GM21381 (cell line): ENCODE results near the gene UBASH3A.

ENCODE experiments used
- ATAC-seq: cut with Tn5 transposase; IDR thresholded peaks from one replicate; pipeline ENCODE4 v1.9.1; 2021; ENCODE audit warnings: mild to moderate bottlenecking, moderate library complexity; ENCODE audit not compliant: unreplicated experiment

The UBASH3A gene, protein sequence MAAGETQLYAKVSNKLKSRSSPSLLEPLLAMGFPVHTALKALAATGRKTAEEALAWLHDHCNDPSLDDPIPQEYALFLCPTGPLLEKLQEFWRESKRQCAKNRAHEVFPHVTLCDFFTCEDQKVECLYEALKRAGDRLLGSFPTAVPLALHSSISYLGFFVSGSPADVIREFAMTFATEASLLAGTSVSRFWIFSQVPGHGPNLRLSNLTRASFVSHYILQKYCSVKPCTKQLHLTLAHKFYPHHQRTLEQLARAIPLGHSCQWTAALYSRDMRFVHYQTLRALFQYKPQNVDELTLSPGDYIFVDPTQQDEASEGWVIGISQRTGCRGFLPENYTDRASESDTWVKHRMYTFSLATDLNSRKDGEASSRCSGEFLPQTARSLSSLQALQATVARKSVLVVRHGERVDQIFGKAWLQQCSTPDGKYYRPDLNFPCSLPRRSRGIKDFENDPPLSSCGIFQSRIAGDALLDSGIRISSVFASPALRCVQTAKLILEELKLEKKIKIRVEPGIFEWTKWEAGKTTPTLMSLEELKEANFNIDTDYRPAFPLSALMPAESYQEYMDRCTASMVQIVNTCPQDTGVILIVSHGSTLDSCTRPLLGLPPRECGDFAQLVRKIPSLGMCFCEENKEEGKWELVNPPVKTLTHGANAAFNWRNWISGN

DNA sequence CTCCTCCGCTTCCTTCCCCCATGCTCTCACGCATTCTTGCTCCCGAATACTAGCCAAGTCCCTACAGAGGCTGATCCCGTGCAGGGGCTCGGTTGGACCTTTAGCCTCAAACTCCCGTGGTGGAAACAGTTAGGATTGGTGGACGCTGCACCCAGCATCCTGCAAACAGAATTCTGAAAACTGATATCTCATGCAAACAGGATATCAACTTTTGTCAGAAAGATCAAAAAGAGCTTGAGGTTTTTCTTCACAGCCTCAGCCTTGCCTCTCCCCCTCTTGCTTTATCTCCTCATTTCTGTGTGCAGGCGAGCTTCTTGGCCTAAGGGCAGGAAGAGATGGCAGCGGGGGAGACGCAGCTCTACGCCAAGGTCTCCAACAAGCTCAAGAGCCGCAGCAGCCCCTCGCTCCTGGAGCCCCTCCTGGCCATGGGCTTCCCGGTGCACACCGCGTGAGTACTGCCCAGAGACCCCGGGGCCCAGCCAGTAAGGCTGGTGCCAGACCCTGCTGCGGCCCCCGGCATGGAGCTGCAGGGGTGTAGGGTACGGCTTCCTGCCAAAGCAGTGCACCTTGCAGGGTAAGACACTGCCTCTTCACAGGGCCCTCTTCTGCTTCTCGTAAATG, at the start of gene UBASH3A:
Gene UBASH3A, plus strand, starts transcription at position 292 of the 621 bp plus-strand sequence. Its CDS starts 44 bp downstream, at position 336.
- no peak for ATAC-seq

DNA sequence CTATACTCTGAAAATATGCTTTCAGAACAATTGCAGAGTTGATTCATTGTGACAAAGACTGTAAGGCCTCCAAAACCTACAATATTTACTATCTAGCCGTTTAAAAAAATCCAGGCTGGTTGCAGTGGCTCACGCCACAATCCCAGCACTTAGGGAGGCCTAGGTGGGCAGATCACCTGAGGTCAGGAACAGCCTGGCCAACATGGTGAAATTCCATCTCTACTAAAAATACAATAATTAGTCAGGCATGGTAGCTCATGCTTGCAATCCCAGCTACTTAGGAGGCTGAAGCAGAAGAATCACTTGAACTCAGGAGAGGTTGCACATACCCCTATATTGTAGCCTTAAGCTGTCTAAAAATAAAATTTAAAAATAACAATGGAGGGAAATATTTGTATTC, 47.7 kb upstream of the UBASH3A start:
- ATAC-seq: no peak

DNA sequence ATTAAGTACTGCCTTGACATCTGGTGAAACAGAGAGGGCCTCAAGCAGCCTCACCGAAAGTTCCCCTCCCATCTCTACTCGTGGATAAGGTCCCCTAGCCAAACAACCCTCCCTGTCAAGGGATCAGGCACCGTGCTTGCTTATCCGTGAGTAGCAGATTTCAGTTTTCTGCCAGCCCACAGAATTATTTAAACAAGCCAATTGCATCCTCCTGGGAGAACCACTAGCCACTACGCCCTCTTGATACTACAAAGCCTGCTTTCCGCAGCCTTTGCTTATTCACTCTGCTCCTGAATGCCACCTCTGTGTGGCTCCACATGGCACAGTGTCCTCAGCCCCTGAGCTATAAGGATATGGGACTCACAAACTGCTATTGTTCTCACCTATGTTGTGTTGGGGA, 47.1 kb upstream of the UBASH3A start:
- no peak for ATAC-seq

DNA sequence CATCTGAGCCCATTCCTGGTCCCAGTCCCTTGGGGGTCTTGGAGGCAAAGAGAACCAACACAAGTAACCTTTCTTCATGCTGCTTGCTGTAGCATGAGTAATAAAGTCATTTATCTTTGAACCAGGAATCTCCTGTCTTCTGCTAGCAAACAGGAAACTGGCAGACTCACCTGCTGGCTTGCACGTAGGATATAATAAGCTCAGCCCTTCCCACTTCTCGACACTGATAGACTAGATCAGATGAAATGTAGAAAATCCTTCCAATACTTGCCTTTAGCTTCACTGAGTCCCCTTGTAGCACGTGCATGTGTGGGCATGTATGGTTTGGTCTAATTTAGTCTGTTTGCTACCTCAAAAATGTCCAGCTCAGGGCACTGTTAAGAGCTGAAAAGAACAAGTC, 46.4 kb upstream of the UBASH3A start:
- no peak for ATAC-seq

DNA sequence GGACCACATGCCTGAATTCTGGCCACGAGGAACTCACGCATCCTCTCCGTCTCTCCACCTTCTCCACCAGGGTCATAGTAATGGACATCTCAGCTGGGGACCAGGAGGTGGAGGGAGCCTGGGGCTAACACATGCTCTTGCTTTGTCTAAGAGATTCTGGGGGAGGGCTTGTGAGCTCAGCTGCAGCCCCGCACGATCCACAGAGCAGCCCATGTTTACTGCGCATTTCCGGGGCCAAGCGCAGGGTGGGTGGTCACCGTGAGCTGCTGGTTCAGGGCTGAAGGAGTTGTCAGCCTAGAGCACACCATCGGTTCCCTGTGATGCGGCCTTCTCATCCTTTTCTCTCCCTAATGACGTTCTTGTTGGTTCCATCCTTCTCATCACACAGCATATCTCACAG, 45.4 kb upstream of the UBASH3A start:
- ATAC-seq: no peak

DNA sequence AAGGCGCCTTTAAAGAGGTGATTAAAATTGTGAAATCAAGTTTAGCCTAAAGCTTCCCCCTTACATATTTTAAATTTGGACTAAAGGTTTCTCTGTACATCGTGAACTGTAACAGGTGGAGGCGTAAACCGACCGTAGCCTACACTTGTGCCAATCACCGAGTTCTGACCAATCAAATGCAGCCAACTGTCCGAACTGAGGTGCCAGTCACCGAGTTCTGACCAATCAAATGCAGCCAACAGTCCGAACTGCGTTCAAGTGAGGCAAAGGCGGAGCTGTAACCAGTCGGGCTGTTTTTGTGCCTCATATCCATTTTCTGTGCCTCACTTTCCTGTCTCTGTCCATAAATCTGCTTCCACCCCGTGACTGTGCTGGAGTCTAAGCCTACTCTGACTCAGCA, 44.8 kb upstream of the UBASH3A start:
- ATAC-seq: no peak

DNA sequence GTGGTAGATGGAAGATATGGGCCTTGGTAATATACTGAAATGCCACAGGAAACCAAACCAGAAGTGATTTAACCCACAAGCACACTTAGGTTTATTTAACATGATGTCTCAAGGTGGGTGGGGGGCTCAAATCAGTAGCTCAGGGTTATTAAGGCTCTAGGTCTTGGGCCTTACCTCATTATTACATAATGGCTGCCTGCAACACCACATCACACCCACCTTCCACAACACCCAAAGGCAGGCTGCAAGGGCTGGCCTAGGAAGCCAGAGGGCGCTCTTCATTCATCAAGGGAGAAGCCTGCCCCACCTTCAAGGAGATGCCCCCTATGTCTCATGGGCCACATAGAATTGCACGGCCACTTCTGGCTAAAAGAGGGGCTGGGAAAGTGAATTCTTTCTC, 43.4 kb upstream of the UBASH3A start:
- no peak for ATAC-seq

DNA sequence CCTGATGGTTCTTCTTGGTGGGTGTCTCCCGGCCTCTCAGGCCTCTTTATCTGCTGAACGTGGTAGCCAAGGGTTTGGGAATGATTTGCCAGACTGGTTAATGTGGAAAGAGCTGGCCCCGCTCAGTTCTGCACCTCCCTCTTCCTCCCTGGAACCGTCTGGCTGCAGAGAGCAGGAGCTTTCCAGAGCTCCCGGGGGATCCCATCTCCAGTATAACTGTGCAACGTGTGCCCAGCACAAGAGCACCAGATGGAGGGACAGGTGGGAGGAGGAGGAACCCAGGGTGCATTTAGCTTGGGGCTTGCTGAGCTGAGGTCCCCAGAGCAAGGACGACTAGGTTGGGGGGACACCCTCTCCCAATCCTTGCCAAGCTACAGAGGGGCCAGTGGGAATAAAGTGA, 42.4 kb upstream of the UBASH3A start:
- ATAC-seq: no peak

DNA sequence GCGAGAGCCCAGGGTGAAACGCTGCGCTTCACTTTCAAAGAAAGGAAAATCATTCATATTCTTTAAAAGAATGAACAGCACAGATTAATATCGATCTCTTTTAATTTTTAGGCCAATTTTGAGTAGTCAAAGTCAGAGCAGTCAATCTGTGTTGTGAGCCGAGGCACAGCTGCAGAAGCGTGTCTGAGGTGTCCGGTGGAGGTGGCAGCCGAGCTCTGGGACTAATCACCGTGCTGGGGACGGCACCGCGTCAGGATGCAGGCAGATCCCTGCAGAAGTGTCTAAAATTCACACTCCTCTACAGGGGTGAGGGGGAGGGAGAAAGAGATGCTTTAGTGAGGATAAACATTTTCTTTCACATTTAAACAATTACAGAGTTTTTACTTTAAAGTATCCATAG, 41.5 kb upstream of the UBASH3A start:
- ATAC-seq: no peak

DNA sequence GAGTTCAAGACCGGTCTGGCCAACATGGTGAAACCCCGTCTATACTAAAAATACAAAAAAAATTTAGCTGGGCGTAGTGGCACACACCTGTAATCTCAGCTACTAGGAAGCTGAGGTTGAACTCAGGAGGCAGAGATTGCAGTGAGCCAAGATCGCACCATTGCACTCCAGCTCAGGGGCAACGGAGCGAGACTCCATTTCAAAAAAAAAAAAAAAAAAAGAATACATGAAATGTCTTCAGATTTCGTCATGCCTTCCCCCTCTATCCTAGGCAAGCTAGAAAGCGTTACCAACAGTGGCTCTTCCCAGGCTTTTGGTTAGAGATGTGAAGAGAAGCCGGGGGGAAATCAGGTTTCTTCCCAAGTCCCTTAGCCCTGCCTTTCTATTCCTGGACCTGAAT, 41.0 kb upstream of the UBASH3A start:
- ATAC-seq: no peak

DNA sequence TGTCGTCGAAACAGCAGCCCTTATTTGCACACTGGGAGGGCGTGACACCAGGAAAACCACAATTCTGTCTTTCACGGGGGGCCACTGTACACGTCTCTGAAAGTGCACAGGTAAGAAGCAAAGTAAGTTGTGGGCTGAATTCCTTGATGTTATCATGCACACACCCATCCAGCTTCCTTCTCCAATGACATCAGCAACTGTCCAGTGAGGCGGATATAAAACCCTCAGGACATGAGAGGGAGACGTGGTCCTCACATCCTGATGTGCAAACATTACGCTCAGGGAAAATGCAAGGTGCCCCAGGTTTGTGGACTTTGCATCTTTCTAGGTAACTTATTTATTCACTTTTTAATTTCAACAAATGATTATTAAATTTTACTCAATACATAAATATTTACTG, 40.4 kb upstream of the UBASH3A start:
- no peak for ATAC-seq

DNA sequence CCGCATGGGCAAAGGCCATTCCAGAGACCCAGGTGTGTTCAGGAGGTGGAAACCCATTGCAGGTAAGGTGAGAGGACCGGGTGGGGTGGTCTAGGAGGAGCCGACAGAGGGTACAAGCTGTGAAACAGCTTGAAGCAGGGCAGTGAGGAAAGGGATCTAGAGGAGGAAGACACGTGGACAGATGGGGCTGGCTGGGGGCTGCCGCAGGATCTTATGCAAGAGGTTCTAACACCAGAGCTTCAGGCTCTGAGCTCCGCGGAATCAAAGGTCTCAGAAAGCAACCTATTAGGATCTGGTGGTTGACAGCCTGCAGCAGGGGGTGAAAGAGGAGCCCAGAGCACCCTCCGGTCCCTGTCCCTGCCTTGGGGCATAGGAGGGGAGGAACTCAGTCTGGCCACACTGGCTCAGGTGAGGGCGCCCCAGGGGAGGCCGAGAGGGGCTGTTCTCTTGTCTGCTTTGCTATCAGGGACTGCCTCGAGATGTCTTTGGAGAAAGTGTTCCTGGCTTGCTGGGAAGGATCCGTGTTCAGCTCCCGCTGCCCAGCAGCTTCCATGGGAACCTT, 39.3 kb upstream of the UBASH3A start:
- no peak for ATAC-seq

DNA sequence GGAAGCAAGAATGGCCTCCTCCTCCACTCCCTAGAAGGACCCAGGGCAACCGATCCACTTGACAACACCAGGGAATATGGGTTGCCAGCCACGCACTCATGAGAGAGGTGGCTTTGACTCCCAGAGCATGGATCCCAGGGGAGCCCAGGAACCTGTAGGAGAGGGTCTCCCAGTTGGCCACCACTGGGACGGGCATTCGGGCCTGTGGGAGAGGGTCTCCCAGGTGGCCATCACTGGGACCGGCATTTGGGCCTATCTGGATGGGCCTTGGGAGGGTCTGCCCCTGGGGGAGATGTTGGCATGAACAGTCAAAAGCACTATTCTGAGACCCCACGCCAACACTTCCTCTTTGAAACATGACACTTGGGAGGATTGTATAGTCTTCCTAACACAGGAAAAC, 37.9 kb upstream of the UBASH3A start:
- ATAC-seq: no peak

DNA sequence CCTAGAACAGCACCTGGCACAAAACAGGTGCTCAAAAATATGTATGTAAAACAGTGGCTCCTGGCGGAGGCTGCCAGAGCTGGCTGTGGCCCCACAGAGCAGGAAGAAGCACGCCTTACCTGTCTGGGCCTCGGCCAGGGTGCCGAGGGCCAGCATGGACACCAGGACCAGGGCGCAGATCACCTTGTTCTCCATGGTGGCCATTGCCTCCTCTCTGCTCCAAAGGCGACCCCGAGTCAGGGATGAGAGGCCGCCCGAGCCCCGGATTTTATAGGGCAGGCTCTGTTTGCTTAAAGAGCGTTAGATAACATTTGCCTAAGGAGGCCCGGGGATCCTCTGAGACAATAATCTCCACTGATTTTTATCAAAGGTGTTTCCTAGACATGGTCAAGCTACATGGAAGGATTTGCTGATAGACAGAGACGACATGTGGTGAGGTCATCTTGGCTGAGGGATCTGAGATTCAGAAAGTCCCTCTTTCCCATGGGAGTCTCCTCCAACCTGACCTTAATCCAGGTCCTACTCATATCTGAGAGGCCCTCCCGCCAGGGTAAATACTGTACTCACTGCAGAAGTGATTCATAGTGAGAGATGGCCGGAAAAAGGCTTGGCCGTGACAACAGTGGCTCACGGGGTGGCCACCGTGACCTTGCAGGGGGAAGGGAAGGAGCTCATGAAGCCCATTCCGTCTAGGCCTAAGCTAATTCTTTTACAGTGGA, 37.3 kb upstream of the UBASH3A start, which contains the start of gene TFF1:
Gene TFF1, minus strand, starts transcription at position 244 of the 719 bp plus-strand sequence. Its CDS starts 40 bp downstream, at position 204.
- ATAC-seq: no peak

DNA sequence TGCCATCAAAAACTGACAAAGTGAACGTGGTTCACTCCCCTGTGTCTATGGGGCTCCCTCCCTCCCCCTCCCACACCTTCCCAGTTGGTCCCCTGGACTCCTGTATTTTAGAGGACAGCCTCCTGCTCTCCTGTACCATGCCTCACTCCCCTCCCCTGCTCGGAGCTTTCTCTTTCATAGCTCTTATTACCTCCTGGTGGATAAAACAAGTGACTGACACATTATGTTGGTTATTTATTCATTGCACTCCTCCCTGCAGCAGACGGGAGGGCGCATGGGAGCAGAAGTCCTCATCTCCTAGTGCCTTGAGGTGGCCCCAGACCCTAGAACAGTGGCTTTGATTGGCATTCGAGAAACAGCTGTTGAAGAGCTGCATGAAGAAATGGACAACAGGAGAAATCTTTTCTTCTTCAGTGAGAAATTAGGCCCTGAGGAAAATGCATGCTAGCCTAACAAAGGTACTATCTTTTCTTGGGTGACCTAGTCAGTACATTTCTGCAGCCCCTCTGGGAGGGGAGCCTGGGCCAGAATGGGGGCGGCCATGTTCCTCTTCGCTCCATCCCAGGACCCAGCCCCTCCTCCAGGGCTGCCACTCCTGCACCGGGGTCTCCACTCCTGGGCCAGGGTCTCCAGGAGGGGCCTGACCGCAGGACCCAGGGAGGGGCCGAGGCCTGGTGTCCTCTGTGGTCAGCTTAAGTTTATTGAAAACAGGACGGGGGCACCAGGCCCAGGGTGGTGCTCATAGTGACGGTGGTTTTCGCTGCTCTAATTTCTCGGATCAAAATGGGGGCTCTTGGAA, 36.1 kb upstream of the UBASH3A start:
- ATAC-seq: no peak

DNA sequence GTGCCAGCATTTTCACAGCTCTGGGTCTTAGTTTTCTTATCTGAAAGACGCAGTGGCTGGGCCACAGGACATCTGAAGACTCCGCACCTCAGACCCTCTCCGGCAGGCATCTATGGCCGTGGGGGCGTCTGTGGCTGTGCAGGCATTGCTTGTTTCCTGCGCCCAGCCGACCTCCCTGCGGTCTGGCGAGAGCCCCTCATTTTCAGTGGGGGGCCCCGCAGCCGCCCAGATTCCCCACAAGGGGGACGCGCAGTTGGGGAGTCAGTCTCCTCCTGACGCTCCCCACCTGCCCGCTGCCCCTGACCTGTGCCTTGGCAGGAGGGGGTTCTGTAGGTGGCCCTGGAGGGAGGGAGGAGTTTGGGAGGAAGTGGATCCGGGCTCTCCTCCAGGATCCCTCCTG, 33.9 kb upstream of the UBASH3A start:
- ATAC-seq: no peak

DNA sequence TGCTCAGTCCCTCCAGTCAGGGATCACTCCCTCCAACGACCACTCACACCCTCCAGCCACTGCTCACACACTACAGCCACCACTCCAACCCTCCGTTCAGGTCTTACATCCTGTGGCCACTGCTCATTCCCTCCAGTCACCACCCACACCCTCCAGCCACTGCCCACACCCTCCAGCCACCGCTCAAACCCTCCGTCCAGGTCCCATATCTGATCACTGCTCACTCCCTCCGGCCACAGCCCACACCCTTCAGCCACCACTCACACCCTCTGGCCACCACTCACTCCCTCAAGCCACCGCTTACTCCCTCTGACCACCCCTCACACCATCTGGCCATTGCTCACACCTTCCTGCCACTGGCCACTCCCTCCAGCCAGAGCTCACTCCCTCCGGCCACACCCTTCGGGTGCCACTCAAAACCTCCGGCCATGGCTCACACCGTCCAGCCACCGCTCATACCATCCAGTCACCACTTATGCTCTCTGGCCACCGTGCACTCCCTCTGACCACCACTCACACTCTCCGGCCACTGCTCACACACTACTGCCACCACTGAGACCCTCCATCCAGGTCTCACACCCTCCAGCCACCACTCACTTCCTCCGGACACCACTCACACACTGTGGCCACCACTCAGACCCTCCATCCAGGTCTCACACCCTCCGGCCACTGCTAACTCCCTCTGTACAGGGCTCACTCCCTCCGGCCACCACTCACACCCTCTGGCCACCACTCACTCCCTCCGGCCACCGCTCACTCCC, 32.6 kb upstream of the UBASH3A start:
- ATAC-seq: no peak

DNA sequence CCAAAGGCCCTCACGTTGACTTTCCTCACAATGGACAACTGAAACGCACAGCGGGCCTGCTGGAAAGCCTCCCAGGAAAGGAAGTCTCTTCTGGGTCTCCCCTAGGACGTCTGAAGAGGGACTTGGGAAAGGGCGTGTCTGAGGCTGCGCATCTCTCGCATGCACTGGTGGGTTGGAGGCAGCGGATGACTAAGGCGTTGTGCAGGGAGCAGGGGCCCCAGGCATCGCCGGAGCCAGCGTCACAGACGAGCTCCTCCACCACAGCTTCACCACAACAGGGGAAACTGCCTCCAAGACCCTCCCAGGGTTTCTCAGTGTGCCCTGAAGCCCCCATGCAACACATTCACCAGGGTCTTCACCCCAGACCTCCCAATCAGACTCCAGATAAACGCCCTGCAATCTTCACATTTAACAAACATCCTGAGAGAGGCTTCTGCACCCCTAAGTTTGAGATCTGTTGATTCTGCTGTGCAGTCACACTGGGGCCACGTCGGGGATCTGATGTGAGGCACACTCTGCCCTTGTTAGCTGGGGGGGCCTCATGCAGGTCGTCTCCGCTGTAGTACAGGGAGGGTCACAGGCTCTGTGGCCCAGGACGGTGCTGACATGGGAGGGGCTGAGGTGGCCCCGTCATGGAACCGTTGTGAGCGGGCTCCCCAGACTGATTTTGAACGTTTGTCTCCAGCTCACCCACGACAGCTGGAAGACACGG, 30.4 kb upstream of the UBASH3A start:
- no peak for ATAC-seq
